HFF-Myc (cell line): ENCODE measurements around the gene NKAIN4.

Experiments
- DNase-seq: peaks from one replicate; pipeline ENCODE4 v3.0.0-alpha.2; 2011; ENCODE audit warnings: low read depth; ENCODE audit errors: extremely low read depth
- H3K4me3 ChIP-seq: replicated peaks from 2 replicates; pipeline ENCODE4 v1.5.1; 2011; ENCODE audit warnings: low read depth, mild to moderate bottlenecking, control low read depth, low read length
- CTCF ChIP-seq: IDR thresholded peaks from 2 replicates; pipeline ENCODE4 v1.5.1; 2012; ENCODE audit warnings: mild to moderate bottlenecking, low read depth, low read length, control low read depth; ENCODE audit errors: missing control alignments

Gene NKAIN4

DNA sequence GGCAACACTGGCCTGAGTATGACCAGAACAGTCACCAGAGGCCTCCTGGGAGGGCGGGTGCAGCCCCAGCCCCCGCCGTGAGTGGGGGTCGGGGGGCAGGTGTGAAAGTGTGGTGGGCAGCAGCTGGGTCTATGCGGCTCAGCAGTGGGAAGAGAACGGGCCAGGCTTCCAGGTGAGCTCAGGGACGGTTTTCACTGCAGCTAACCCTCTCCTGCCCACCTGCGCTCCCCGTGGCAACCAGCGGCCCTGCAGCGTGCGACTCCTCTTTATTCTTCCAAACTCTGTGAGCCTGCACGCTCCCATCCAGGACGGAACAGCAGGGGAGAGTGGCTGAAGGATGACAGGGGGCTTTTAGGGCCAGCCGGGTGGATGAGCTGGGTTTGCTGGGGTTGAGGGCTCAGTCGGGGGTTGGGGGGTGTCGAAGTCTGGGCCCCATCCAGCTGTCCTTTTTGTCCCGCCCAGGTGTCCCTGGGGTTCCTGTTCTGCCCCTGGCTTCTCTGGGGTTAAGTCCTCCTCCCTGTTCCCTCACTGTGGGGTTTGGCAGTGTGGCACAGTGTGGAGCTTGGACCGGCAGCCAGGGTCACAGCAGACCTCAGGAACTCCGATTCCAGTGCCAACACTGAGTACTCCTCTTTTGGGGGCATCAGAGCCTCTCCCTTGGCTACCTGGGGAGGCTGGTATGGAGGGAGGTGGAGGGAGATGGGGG lies 19.4 kb downstream of the NKAIN4 start:
- no peak overlapping the region for H3K4me3 ChIP-seq
- no peak for DNase-seq
- TF ChIP-seq CTCF = peak; percentile 28

GRCh38 chr20:63233924-63234323 lies 20.3 kb downstream of the NKAIN4 start:
- H3K4me3 ChIP-seq = no peak overlapping the region
- TF ChIP-seq CTCF = no peak
- DNase-seq = no peak

DNA sequence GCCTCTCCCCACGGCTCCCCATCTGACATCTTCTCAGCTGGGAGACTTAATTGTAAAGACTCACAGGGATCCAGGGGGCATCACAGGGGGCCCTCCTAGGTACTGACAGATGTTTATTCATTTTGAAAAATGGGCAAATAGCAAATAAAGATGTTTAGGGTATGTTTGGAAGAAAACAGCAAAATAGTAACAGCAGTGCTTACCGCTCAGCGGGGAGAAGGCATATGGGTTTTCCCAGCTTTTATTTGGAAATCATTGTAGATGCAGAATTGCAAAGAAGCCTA lies 21.3 kb downstream of the NKAIN4 start:
- TF ChIP-seq CTCF = no peak
- no peak for DNase-seq
- H3K4me3 ChIP-seq = no peak overlapping the region

GRCh38 chr20:63232235-63233060 lies 21.8 kb downstream of the NKAIN4 start:
- H3K4me3 ChIP-seq = no peak overlapping the region
- peak; percentile 70 for DNase-seq
- TF ChIP-seq CTCF = no peak

DNA sequence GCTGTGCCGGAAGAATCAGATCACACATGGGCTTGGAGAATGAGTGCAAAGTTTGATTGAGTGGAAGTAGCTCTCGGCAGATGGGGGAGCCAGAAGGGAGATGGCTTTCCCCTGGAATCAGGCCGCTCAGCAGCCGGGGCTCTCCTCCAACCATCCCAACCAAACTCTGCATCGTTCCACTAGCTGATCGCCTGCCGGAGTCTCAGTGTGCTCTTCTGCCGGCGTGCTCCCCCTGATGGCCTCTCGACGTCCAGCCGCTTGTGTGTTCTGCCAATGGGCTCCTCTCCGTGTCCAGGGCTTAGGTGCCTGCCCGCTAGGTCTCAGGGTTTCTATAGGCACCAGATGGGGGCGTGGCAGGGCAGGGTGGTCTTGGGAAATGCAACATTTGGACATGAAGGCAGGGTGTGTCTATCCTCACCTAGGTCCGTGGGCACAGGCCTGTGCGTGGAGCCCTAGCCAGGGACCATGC lies 23.4 kb downstream of the NKAIN4 start:
- H3K4me3 ChIP-seq = no peak overlapping the region
- no peak for DNase-seq
- TF ChIP-seq CTCF = peak; percentile 56

DNA sequence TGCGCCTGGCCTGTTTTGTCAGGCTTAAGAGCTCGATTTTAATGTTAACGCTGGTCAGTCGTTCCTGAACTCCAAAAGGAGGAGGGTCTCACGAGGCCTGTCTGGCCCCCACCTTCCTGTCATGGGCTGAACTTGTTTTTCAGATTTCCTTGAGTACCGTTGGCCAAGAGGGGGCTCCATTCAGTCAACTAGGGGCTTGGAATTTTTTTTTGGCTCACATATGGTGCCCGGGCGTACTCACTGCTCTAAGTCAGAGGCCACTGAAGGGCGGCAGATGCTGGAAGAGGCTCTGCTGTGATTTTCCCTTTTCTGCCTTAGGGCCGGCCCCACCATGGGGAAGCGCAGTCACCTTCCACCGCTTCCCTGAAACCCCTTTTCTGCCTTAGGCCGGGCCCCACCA lies 25.5 kb downstream of the NKAIN4 start:
- DNase-seq = no peak
- TF ChIP-seq CTCF = no peak
- H3K4me3 ChIP-seq = no peak overlapping the region

DNA sequence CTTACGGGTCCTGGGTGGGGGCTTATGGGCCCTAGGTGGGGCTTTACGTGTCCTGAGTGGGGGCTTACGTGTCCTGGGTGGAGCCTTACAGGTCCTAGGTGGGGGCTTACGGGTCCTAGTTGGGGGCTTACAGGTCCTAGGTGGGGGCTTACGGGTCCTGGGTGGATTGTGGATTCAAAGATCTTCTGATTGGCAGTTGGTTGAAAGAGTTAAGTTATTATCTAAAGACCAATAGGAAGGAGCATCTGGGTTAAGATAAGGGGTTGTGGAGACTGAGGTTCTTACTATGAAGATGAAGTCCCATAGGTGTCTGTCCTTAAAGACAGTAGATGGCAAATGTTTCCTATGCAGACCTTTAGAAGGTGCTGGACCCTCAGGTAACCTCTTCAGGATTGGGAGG lies 27.0 kb downstream of the NKAIN4 start:
- no peak for DNase-seq
- no peak overlapping the region for H3K4me3 ChIP-seq
- no peak for TF ChIP-seq CTCF
